Thoracic aorta (tissue), 2 donors: Measurements from ENCODE around the gene RHOH. TPM values are rescaled to one million over a fixed set of nuclear protein-coding genes. Genes with fewer than 3 reads are reported as not detected.

ENCODE experiments used
- ATAC-seq: fragments of 150-250 bp; one replicate; pipeline ENCODE4 v1.8.0; 2017; ENCODE audit warnings: low read depth; ENCODE audit not compliant: insufficient number of reproducible peaks, low FRiP score
- DNase-seq: peaks from one replicate; pipeline ENCODE4 v3.0.0-alpha.2; 2020; ENCODE audit warnings: low spot score
- H3K27ac ChIP-seq, 2 donors: fragments of 200-600 bp; sonication (generic); 1 replicate in 1 of 2; 2 replicates in 1 of 2; pipeline ENCODE4 v1.5.1; 2016; ENCODE audit warnings: mild to moderate bottlenecking in 2 of 2, moderate library complexity in 2 of 2
- H3K27me3 ChIP-seq: fragments of 200-600 bp; sonication (generic); replicated peaks from 2 replicates; pipeline ENCODE4 v1.6.0; 2016; ENCODE audit warnings: mild to moderate bottlenecking; ENCODE audit not compliant: insufficient read depth
- H3K36me3 ChIP-seq: fragments of 200-600 bp; sonication (generic); one replicate; pipeline ENCODE4 v1.5.1; 2016
- H3K4me1 ChIP-seq, 2 donors: fragments of 200-600 bp; sonication (generic); 1 replicate in 1 of 2; 2 replicates in 1 of 2; pipeline versions ENCODE4 v1.5.1 to v1.6.0; 2016; ENCODE audit warnings: low read depth in 2 of 2, mild to moderate bottlenecking in 1 of 2; ENCODE audit not compliant: control insufficient read depth in 1 of 2
- H3K4me3 ChIP-seq: fragments of 200-600 bp; sonication (generic); 2 replicates; pipeline ENCODE4 v1.5.1; 2016; ENCODE audit warnings: mild to moderate bottlenecking
- H3K9me3 ChIP-seq: fragments of 200-600 bp; sonication (generic); 2 replicates; pipeline ENCODE4 v1.5.1; 2016
- total RNA-seq, 2 donors: library from RNA; depleted of rRNA; stranded (reverse); fragments of >200 nt; gene quantifications; one replicate each; pipeline versions ENCODE4 v1.1.0 to v1.2.3, GENCODE V29; 2016
- TF ChIP-seq, protein P1 (sequence below): fragments of 200-600 bp; sonication (generic); IDR thresholded peaks from one replicate; pipeline ENCODE4 v1.5.1; 2019; ENCODE audit warnings: antibody characterized with exemption

RHOH gene
- total RNA-seq, 2 donors from 2014 or later: 5.8 to 10.2 TPM

DNA sequence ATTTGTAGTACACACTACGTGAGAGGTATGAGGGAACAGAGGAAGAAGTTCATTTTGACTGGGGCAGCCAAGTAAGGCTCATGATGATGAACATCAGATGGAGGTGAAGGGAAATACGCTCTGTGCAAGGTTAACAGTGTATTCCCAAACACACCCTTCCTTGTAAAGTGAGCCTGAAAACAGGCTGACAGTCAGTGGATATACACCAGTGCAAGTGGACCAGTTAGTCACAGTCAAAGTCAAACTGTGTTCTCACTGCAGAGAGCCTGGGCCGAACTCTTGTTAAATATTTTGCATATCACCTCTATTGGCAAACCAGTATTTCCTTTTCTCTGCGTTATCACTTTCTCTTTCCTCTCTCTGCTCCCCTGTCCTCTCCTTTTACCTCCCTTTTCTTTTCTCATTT lies 23.4 kb upstream of the RHOH start:
- Histone ChIP-seq H3K4me1 (no peaks in the 10 kb centered on the region), H3K27me3 (no peaks in the 10 kb centered on the region), H3K9me3 (no peaks in the 10 kb centered on the region), H3K4me3 (no peak overlapping the region), H3K27ac (no peak overlapping the region), H3K36me3 (no peaks in the 10 kb centered on the region)
- TF ChIP-seq, protein P1, sequence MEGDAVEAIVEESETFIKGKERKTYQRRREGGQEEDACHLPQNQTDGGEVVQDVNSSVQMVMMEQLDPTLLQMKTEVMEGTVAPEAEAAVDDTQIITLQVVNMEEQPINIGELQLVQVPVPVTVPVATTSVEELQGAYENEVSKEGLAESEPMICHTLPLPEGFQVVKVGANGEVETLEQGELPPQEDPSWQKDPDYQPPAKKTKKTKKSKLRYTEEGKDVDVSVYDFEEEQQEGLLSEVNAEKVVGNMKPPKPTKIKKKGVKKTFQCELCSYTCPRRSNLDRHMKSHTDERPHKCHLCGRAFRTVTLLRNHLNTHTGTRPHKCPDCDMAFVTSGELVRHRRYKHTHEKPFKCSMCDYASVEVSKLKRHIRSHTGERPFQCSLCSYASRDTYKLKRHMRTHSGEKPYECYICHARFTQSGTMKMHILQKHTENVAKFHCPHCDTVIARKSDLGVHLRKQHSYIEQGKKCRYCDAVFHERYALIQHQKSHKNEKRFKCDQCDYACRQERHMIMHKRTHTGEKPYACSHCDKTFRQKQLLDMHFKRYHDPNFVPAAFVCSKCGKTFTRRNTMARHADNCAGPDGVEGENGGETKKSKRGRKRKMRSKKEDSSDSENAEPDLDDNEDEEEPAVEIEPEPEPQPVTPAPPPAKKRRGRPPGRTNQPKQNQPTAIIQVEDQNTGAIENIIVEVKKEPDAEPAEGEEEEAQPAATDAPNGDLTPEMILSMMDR: no peak
- DNase-seq (no peak), ATAC-seq (no peak)

DNA sequence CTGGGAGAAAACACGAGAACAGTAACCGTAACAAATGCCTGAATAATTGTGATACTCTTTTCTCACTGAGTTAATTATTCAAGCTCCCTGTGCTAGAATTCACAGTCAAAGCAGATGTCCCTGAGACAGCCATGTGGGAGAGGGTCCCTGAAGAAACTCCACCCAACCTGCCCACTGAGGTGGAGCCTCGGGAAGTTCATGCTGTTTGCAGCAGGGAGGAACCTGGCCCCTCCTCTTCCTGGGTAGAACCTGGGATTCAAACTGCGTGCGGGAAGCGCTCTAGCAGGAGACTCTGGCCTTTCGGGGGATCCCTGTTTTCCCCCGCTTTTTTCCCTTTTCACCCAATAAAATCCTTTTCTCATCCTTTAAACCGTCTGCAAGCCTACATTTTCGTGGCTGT lies 20.2 kb upstream of the RHOH start:
- TF ChIP-seq, protein P1: no peak
- ATAC-seq: no peak
- H3K4me1 ChIP-seq: no peaks in the 10 kb centered on the region

DNA sequence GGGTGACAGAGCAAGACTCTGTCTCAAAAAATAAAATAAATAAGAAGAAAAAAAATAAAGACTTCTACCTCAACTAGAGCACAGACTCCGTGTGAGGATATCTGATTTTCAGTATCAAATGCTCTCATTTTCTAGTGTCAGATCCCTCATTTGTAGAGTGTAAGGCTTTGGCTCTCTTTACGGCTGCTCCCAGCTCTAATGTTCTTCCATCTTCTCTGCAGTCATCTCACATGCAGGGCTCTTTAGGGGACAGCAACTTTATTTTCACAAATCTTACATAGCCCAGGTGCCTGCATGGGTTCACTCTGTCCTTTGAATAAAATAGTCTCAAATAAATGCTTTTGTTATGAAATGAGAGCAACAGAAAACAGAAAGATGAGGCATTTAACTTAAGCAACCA lies 19.2 kb upstream of the RHOH start:
- DNase-seq: no peak
- no peak for ATAC-seq

More for the DNA sequence above, 20.2 kb upstream of the RHOH start:
- Histone ChIP-seq H3K4me3 (no peak overlapping the region), H3K36me3 (no peaks in the 10 kb centered on the region), H3K27me3 (no peaks in the 10 kb centered on the region), H3K9me3 (no peaks in the 10 kb centered on the region), H3K27ac (no peak overlapping the region)
- DNase-seq: no peak

DNA sequence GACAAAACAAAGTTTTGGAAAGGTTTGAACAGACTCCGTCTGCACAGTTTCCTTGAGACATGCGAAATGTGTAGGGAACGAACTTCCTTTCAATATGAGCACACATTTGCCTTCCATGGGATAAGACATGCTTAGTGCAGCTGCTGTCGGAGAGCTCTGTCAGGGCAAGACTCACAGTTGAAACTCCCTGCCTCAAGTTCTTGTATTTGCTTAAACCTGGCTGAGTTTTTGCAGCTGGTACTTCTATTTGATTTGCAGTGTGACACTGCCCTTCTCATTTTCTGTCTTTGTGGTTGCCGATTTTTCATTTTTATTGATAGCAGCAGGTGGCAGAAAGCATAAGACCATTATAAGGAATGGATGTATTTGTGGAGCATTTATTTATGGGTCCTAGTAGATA lies 18.2 kb upstream of the RHOH start:
- Histone ChIP-seq H3K27me3 (no peaks in the 10 kb centered on the region), H3K9me3 (no peaks in the 10 kb centered on the region), H3K4me1 (no peaks in the 10 kb centered on the region), H3K36me3 (no peaks in the 10 kb centered on the region), H3K27ac (no peak overlapping the region), H3K4me3 (no peak overlapping the region)
- no peak for ATAC-seq
- TF ChIP-seq, protein P1: no peak
- DNase-seq: no peak

More for the DNA sequence above, 19.2 kb upstream of the RHOH start:
- Histone ChIP-seq H3K4me3 (no peak overlapping the region), H3K27ac (no peak overlapping the region), H3K27me3 (no peaks in the 10 kb centered on the region), H3K4me1 (no peaks in the 10 kb centered on the region), H3K36me3 (no peaks in the 10 kb centered on the region), H3K9me3 (no peaks in the 10 kb centered on the region)
- TF ChIP-seq, protein P1: no peak

DNA sequence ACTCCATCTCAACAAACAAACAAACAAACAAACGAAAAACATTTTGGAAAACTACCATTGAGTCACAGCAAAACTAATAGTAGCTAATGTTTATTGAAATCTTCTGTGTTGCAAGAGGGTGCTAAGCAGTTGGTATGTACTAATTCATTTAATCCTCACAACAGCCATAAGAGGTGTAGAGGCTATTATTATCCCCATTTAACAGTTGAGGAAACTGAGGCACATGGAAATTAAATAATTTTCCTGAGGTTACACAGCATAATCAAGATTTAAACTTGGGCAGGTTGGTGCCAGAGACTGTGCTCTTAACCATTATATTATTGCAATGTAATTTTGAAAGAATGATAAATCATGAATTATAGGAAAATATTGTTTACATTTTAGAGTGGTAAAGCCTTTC lies 17.5 kb upstream of the RHOH start:
- Histone ChIP-seq H3K27ac (no peak overlapping the region), H3K27me3 (no peaks in the 10 kb centered on the region), H3K36me3 (no peaks in the 10 kb centered on the region), H3K4me1 (no peaks in the 10 kb centered on the region), H3K4me3 (no peak overlapping the region), H3K9me3 (no peaks in the 10 kb centered on the region)
- DNase-seq: no peak
- TF ChIP-seq, protein P1: no peak
- ATAC-seq: no peak
